HEK293 (cell line): ENCODE results near the gene LIN9.
A peak's percentile ranks its signal among the peaks of the same experiment; 100 is the strongest.

Experiments
- CTCF ChIA-PET: fragments of 350-600 bp; formaldehyde crosslinking; extraction: SDS; loops from one replicate; lab custom pipeline; 2021; ENCODE audit warnings: antibody characterized with exemption; lab: Yijun Ruan, JAX
- POLR2A ChIA-PET: fragments of 300-600 bp; formaldehyde crosslinking; extraction: SDS; loops from one replicate; lab custom pipeline; 2020; ENCODE audit warnings: antibody characterized with exemption, inconsistent platforms; lab: Yijun Ruan, JAX
- H3K27ac ChIP-seq: fragments of 200-500 bp; sonication (Bioruptor generic); 2 replicates; pipeline ENCODE4 v1.5.1; 2014; ENCODE audit warnings: low read depth, low read length, control low read depth, inconsistent platforms; ENCODE audit errors: extremely low read depth
- H3K36me3 ChIP-seq, 2 experiments: fragments of 200-500 bp in 1 of 2; sonication (Bioruptor generic) in 1 of 2; 1 replicate in 1 of 2; 2 replicates in 1 of 2; pipeline ENCODE4 v1.5.1; 2014 to 2017; ENCODE audit warnings: inconsistent platforms in 2 of 2, low read length in 2 of 2; ENCODE audit not compliant: control insufficient read depth in 2 of 2, insufficient read depth in 1 of 2
- H3K4me1 ChIP-seq: fragments of 200-500 bp; sonication (Bioruptor generic); 2 replicates; pipeline ENCODE4 v1.5.1; 2014; ENCODE audit warnings: mild to moderate bottlenecking, low read length, inconsistent platforms; ENCODE audit not compliant: control insufficient read depth, insufficient read depth
- H3K4me3 ChIP-seq: 2 replicates; pipeline ENCODE4 v1.5.1; 2011; ENCODE audit warnings: low read depth, mild to moderate bottlenecking, control low read depth, low read length, moderate library complexity
- H3K9me3 ChIP-seq: fragments of 200-500 bp; sonication (Bioruptor generic); 2 replicates; pipeline ENCODE4 v1.5.1; 2014; ENCODE audit warnings: low read depth, low read length, inconsistent platforms; ENCODE audit not compliant: control insufficient read depth, insufficient read depth
- BCL11A ChIP-seq: fragments of 450-650 bp; formaldehyde crosslinking; IDR thresholded peaks from 2 replicates; pipeline ENCODE4 v1.5.1; 2016; ENCODE audit warnings: low read depth, missing biosample characterization, missing genetic modification characterization
- GLI4 ChIP-seq: fragments of 450-650 bp; formaldehyde crosslinking; IDR thresholded peaks from 2 replicates; pipeline ENCODE4 v1.5.1; 2016; ENCODE audit warnings: missing biosample characterization, missing genetic modification characterization
- GLIS2 ChIP-seq: fragments of 450-650 bp; formaldehyde crosslinking; IDR thresholded peaks from 2 replicates; pipeline ENCODE4 v1.5.1; 2016; ENCODE audit warnings: missing biosample characterization, missing genetic modification characterization
- KLF7 ChIP-seq: fragments of 450-650 bp; formaldehyde crosslinking; IDR thresholded peaks from 2 replicates; pipeline ENCODE4 v1.5.1; 2016; ENCODE audit warnings: missing biosample characterization, missing genetic modification characterization, borderline replicate concordance
- SCRT1 ChIP-seq: fragments of 450-650 bp; formaldehyde crosslinking; IDR thresholded peaks from 2 replicates; pipeline ENCODE4 v1.5.1; 2016; ENCODE audit warnings: missing biosample characterization, missing genetic modification characterization, borderline replicate concordance
- ZFP69B ChIP-seq: fragments of 450-650 bp; formaldehyde crosslinking; IDR thresholded peaks from 2 replicates; pipeline ENCODE4 v1.5.1; 2016; ENCODE audit warnings: missing biosample characterization, missing genetic modification characterization
- ZNF121 ChIP-seq: fragments of 450-650 bp; formaldehyde crosslinking; IDR thresholded peaks from 2 replicates; pipeline ENCODE4 v1.5.1; 2016; ENCODE audit warnings: missing biosample characterization, missing genetic modification characterization
- ZNF169 ChIP-seq: fragments of 450-650 bp; formaldehyde crosslinking; IDR thresholded peaks from 2 replicates; pipeline ENCODE4 v1.5.1; 2016; ENCODE audit warnings: missing biosample characterization, missing genetic modification characterization
- ZNF501 ChIP-seq: fragments of 450-650 bp; formaldehyde crosslinking; IDR thresholded peaks from 2 replicates; pipeline ENCODE4 v1.5.1; 2016; ENCODE audit warnings: missing biosample characterization, missing genetic modification characterization
- ZNF561 ChIP-seq: fragments of 450-650 bp; IDR thresholded peaks from 2 replicates; pipeline ENCODE4 v1.5.1; 2018; ENCODE audit warnings: missing biosample characterization, missing genetic modification characterization, borderline replicate concordance
- ZNF768 ChIP-seq: fragments of 450-650 bp; formaldehyde crosslinking; IDR thresholded peaks from 2 replicates; pipeline ENCODE4 v1.5.1; 2018; ENCODE audit warnings: missing biosample characterization, mild to moderate bottlenecking, missing genetic modification characterization
- ZSCAN16 ChIP-seq: fragments of 450-650 bp; formaldehyde crosslinking; IDR thresholded peaks from 2 replicates; pipeline ENCODE4 v1.5.1; 2016; ENCODE audit warnings: missing biosample characterization, missing genetic modification characterization
- ZSCAN23 ChIP-seq: fragments of 450-650 bp; formaldehyde crosslinking; IDR thresholded peaks from 2 replicates; pipeline ENCODE4 v1.5.1; 2016; ENCODE audit warnings: missing biosample characterization, missing genetic modification characterization
- ZSCAN30 ChIP-seq: fragments of 450-650 bp; IDR thresholded peaks from 2 replicates; pipeline ENCODE4 v1.5.1; 2018; ENCODE audit warnings: missing biosample characterization, mild to moderate bottlenecking, missing genetic modification characterization, moderate library complexity
- TF ChIP-seq, protein P1 (sequence below): fragments of 450-650 bp; formaldehyde crosslinking; IDR thresholded peaks from 2 replicates; pipeline ENCODE4 v1.5.1; 2016; ENCODE audit warnings: missing biosample characterization, missing genetic modification characterization
- TF ChIP-seq, protein P2 (sequence below): fragments of 450-650 bp; formaldehyde crosslinking; IDR thresholded peaks from 2 replicates; pipeline ENCODE4 v1.5.1; 2016; ENCODE audit warnings: missing biosample characterization, missing genetic modification characterization
- TF ChIP-seq, protein P3 (sequence below): fragments of 450-650 bp; formaldehyde crosslinking; IDR thresholded peaks from 2 replicates; pipeline ENCODE4 v1.5.1; 2016; ENCODE audit warnings: missing biosample characterization, missing genetic modification characterization
- TF ChIP-seq, protein P4 (sequence below): fragments of 450-650 bp; formaldehyde crosslinking; IDR thresholded peaks from 2 replicates; pipeline ENCODE4 v1.5.1; 2016; ENCODE audit warnings: missing biosample characterization, missing genetic modification characterization
- TF ChIP-seq, protein P5 (sequence below): fragments of 450-650 bp; formaldehyde crosslinking; IDR thresholded peaks from 2 replicates; pipeline ENCODE4 v1.5.0; 2017; ENCODE audit warnings: missing biosample characterization, missing genetic modification characterization, borderline replicate concordance
- TF ChIP-seq, protein P6 (sequence below): fragments of 450-650 bp; formaldehyde crosslinking; IDR thresholded peaks from 2 replicates; pipeline ENCODE4 v1.5.1; 2016; ENCODE audit warnings: missing biosample characterization, missing genetic modification characterization

Gene LIN9, protein sequence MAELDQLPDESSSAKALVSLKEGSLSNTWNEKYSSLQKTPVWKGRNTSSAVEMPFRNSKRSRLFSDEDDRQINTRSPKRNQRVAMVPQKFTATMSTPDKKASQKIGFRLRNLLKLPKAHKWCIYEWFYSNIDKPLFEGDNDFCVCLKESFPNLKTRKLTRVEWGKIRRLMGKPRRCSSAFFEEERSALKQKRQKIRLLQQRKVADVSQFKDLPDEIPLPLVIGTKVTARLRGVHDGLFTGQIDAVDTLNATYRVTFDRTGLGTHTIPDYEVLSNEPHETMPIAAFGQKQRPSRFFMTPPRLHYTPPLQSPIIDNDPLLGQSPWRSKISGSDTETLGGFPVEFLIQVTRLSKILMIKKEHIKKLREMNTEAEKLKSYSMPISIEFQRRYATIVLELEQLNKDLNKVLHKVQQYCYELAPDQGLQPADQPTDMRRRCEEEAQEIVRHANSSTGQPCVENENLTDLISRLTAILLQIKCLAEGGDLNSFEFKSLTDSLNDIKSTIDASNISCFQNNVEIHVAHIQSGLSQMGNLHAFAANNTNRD

DNA sequence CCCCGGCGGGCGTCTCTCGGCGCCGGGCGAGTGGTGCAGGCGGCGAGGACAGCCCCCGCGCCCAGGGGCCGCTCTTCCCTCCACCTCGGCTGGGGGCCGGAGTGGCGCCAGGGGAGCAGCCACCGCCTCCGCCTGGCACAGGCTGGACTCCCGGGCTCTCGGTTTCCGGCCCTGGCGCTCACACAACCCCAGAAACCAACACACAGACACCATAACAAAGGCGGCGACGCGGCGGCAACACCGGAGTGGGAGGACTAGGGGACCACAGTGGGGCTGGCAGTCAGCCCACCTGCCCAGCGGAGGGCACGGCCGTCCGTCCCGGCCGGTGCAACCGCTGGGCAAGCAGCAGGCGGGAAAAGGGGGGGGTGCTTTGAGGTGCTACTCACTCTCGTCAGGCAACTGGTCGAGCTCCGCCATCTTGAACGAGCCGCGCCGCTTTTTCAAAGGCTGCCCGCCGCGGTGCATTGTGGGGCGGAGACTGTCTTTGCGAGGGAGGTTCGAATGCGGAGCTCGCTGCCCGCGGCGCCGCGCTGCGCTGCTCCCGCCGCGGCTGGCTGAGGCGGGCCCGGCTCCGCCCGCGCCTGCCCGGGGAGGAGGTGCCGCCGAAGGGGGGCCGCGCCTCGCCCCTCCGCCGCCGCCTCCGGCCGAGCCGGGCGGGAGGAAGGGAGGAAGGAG, at the start of gene LIN9:
LIN9 (minus strand) TSS at position 442 of the 675 bp plus-strand sequence; CDS start at position 417, 25 bp downstream.
- Histone ChIP-seq H3K4me1 (peaks cover 8% of the 10 kb centered on the region; the same call in 1 of the 2 replicates), H3K36me3 (no peaks in the 10 kb centered on the region; a peak in 1 of 3 replicates), H3K27ac (peak within 1 kb of the TSS; percentile 96), H3K4me3 (peak within 1 kb of the TSS; percentile 81), H3K9me3 (no peaks in the 10 kb centered on the region)
- POLR2A ChIA-PET: interaction anchor here (0.6 to 2.8 kb wide), 31 partner anchors 9 to 1048 kb away, joined by 3 to 38 read pairs (median 4); partner anchors contain the start of genes H3-3A, PARP1, PYCR2 and SDE2
- CTCF ChIA-PET: interaction anchor here (0.7 to 4.0 kb wide), 6 partner anchors 24 to 243 kb away, joined by 3 to 32 read pairs (median 4); no protein-coding TSS in a partner anchor
- peak; percentile 88 for TF ChIP-seq ZSCAN30 (tag by site-specific recombination)
- TF ChIP-seq, protein P1, sequence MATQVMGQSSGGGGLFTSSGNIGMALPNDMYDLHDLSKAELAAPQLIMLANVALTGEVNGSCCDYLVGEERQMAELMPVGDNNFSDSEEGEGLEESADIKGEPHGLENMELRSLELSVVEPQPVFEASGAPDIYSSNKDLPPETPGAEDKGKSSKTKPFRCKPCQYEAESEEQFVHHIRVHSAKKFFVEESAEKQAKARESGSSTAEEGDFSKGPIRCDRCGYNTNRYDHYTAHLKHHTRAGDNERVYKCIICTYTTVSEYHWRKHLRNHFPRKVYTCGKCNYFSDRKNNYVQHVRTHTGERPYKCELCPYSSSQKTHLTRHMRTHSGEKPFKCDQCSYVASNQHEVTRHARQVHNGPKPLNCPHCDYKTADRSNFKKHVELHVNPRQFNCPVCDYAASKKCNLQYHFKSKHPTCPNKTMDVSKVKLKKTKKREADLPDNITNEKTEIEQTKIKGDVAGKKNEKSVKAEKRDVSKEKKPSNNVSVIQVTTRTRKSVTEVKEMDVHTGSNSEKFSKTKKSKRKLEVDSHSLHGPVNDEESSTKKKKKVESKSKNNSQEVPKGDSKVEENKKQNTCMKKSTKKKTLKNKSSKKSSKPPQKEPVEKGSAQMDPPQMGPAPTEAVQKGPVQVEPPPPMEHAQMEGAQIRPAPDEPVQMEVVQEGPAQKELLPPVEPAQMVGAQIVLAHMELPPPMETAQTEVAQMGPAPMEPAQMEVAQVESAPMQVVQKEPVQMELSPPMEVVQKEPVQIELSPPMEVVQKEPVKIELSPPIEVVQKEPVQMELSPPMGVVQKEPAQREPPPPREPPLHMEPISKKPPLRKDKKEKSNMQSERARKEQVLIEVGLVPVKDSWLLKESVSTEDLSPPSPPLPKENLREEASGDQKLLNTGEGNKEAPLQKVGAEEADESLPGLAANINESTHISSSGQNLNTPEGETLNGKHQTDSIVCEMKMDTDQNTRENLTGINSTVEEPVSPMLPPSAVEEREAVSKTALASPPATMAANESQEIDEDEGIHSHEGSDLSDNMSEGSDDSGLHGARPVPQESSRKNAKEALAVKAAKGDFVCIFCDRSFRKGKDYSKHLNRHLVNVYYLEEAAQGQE (tag by site-specific recombination): peak; percentile 63
- peak; percentile 78; the same call in 1 of the 2 replicates for TF ChIP-seq ZSCAN16 (tag by site-specific recombination)
- TF ChIP-seq ZNF121 (tag by site-specific recombination): 0 out of 2 replicates have a peak, but pooled peaks have one; percentile 46
- TF ChIP-seq ZNF169 (tag by site-specific recombination): peak; percentile 81; the same call in 1 of the 2 replicates
- TF ChIP-seq, protein P2, sequence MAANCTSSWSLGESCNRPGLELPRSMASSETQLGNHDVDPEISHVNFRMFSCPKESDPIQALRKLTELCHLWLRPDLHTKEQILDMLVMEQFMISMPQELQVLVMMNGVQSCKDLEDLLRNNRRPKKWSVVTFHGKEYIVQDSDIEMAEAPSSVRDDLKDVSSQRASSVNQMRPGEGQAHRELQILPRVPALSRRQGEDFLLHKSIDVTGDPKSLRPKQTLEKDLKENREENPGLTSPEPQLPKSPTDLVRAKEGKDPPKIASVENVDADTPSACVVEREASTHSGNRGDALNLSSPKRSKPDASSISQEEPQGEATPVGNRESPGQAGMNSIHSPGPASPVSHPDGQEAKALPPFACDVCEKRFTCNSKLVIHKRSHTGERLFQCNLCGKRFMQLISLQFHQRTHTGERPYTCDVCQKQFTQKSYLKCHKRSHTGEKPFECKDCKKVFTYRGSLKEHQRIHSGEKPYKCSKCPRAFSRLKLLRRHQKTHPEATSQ (tag by site-specific recombination): peak; percentile 90; the same call in 1 of the 2 replicates
- TF ChIP-seq ZFP69B (tag by site-specific recombination): peak; percentile 91
- TF ChIP-seq, protein P3, sequence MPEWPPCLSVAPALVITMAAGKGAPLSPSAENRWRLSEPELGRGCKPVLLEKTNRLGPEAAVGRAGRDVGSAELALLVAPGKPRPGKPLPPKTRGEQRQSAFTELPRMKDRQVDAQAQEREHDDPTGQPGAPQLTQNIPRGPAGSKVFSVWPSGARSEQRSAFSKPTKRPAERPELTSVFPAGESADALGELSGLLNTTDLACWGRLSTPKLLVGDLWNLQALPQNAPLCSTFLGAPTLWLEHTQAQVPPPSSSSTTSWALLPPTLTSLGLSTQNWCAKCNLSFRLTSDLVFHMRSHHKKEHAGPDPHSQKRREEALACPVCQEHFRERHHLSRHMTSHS: 0 out of 2 replicates have a peak, but pooled peaks have one; percentile 32
- peak; percentile 80; the same call in 1 of the 2 replicates for TF ChIP-seq ZSCAN23
- TF ChIP-seq GLIS2 (tag by site-specific recombination): peak; percentile 98
- peak; percentile 77; the same call in 1 of the 2 replicates for TF ChIP-seq KLF7 (tag by site-specific recombination)
- TF ChIP-seq ZNF501 (tag by site-specific recombination): peak; percentile 95
- no peak for TF ChIP-seq ZNF561
- TF ChIP-seq, protein P4, sequence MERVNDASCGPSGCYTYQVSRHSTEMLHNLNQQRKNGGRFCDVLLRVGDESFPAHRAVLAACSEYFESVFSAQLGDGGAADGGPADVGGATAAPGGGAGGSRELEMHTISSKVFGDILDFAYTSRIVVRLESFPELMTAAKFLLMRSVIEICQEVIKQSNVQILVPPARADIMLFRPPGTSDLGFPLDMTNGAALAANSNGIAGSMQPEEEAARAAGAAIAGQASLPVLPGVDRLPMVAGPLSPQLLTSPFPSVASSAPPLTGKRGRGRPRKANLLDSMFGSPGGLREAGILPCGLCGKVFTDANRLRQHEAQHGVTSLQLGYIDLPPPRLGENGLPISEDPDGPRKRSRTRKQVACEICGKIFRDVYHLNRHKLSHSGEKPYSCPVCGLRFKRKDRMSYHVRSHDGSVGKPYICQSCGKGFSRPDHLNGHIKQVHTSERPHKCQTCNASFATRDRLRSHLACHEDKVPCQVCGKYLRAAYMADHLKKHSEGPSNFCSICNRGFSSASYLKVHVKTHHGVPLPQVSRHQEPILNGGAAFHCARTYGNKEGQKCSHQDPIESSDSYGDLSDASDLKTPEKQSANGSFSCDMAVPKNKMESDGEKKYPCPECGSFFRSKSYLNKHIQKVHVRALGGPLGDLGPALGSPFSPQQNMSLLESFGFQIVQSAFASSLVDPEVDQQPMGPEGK: peak; percentile 92
- TF ChIP-seq, protein P5, sequence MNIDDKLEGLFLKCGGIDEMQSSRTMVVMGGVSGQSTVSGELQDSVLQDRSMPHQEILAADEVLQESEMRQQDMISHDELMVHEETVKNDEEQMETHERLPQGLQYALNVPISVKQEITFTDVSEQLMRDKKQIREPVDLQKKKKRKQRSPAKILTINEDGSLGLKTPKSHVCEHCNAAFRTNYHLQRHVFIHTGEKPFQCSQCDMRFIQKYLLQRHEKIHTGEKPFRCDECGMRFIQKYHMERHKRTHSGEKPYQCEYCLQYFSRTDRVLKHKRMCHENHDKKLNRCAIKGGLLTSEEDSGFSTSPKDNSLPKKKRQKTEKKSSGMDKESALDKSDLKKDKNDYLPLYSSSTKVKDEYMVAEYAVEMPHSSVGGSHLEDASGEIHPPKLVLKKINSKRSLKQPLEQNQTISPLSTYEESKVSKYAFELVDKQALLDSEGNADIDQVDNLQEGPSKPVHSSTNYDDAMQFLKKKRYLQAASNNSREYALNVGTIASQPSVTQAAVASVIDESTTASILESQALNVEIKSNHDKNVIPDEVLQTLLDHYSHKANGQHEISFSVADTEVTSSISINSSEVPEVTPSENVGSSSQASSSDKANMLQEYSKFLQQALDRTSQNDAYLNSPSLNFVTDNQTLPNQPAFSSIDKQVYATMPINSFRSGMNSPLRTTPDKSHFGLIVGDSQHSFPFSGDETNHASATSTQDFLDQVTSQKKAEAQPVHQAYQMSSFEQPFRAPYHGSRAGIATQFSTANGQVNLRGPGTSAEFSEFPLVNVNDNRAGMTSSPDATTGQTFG (tag by site-specific recombination): peak; percentile 77; the same call in 1 of the 2 replicates
- peak; percentile 97 for TF ChIP-seq GLI4 (tag by site-specific recombination)
- TF ChIP-seq BCL11A (tag by site-specific recombination): no peak; the same call in 1 of the 2 replicates
- TF ChIP-seq SCRT1 (tag by site-specific recombination): 0 out of 2 replicates have a peak, but pooled peaks have one; percentile 23
- TF ChIP-seq, protein P6, sequence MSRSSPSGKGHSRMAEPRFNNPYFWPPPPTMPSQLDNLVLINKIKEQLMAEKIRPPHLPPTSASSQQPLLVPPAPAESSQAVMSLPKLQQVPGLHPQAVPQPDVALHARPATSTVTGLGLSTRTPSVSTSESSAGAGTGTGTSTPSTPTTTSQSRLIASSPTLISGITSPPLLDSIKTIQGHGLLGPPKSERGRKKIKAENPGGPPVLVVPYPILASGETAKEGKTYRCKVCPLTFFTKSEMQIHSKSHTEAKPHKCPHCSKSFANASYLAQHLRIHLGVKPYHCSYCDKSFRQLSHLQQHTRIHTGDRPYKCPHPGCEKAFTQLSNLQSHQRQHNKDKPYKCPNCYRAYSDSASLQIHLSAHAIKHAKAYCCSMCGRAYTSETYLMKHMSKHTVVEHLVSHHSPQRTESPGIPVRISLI (tag by site-specific recombination): peak; percentile 89
- no peak for TF ChIP-seq ZNF768 (tag by site-specific recombination)
